HepG2 (cell line): ENCODE data around the gene MYO18B. TPM values are rescaled to one million over a fixed set of nuclear protein-coding genes. Genes with fewer than 3 reads are reported as not detected.

Experiments used
- ATAC-seq: fragments of 200-7000 bp; cut with Tn5 transposase; 3 replicates; pipeline ENCODE4 v1.9.1; 2020; ENCODE audit warnings: mild to moderate bottlenecking, moderate library complexity
- BruUV-seq: library from RNA; stranded (reverse); fragments of 400-500 nt; replicated peaks from 2 replicates; lab custom pipeline; 2021; lab: Mats Ljungman, UMichigan
- CTCF ChIA-PET: fragments of 300-600 bp; formaldehyde crosslinking; extraction: SDS; loops from one replicate; lab custom pipeline; 2021; ENCODE audit warnings: low total read pairs, inconsistent platforms, low intra/inter-chr PET ratio; lab: Yijun Ruan, JAX
- POLR2A ChIA-PET: fragments of 350-600 bp; sonication (Branson Sonifier 250); formaldehyde crosslinking; loops from one replicate; lab custom pipeline; 2020; ENCODE audit warnings: antibody characterized with exemption, inconsistent platforms; lab: Yijun Ruan, JAX
- DNase-seq: peaks from one replicate; pipeline ENCODE4 v3.0.0-alpha.2; 2015; ENCODE audit warnings: low spot score
- FAIRE-seq: peaks from 3 replicates; lab custom pipeline; 2011; peaks lifted over from hg19 to GRCh38; lab: Jason Lieb, UNC
- H2AFZ ChIP-seq: one replicate; pipeline ENCODE4 v1.6.1; 2011; ENCODE audit warnings: low read length, inconsistent platforms
- H3K27ac ChIP-seq: fragments of 300-600 bp; 3 replicates; pipeline ENCODE4 v1.8.0; 2011; ENCODE audit warnings: mixed run types, mild to moderate bottlenecking, mixed read lengths, low read length, inconsistent platforms; ENCODE audit not compliant: insufficient read depth; ENCODE audit errors: extremely low read length
- H3K27me3 ChIP-seq, 2 experiments: fragments of 200-600 bp in 1 of 2; 2 replicates in 1 of 2; 3 replicates in 1 of 2; pipeline versions ENCODE4 v1.6.0 to v1.8.0; 2011; ENCODE audit warnings: low read length in 2 of 2, mild to moderate bottlenecking in 2 of 2, moderate library complexity in 2 of 2, inconsistent platforms in 1 of 2; ENCODE audit not compliant: insufficient read depth in 2 of 2, control insufficient read depth in 1 of 2
- H3K36me3 ChIP-seq, 2 experiments: fragments of 200-600 bp in 1 of 2; replicated peaks in 1 of 2; 2 replicates in 1 of 2; 3 replicates in 1 of 2; pipeline versions ENCODE4 v1.5.1 to v1.8.0; 2011; ENCODE audit warnings: low read length in 2 of 2, inconsistent platforms in 1 of 2; ENCODE audit not compliant: insufficient read depth in 2 of 2, control insufficient read depth in 1 of 2
- H3K4me1 ChIP-seq: 2 replicates; pipeline ENCODE4 v1.5.1; 2012; ENCODE audit warnings: low read length, inconsistent platforms; ENCODE audit not compliant: insufficient read depth
- H3K4me2 ChIP-seq: 2 replicates; pipeline ENCODE4 v1.6.0; 2011; ENCODE audit warnings: low read depth, low read length, inconsistent platforms
- H3K4me3 ChIP-seq, 3 experiments: fragments of 200-600 bp in 1 of 3; sonication (generic), shearing (Covaris generic) in 1 of 3; replicated peaks in 1 of 3; 2 replicates each; pipeline ENCODE4 v1.5.1; 2011 to 2016; ENCODE audit warnings: low read length in 3 of 3, inconsistent platforms in 2 of 3, low read depth in 2 of 3, mild to moderate bottlenecking in 2 of 3, control low read depth in 1 of 3, mixed read lengths in 1 of 3; ENCODE audit not compliant: insufficient read depth in 1 of 3
- H3K79me2 ChIP-seq: one replicate; pipeline ENCODE4 v1.6.1; 2011; ENCODE audit warnings: low read length, inconsistent platforms; ENCODE audit not compliant: insufficient read depth
- H3K9ac ChIP-seq: 2 replicates; pipeline ENCODE4 v1.6.0; 2011; ENCODE audit warnings: mild to moderate bottlenecking, low read depth, low read length, inconsistent platforms; ENCODE audit not compliant: insufficient read depth
- H3K9me3 ChIP-seq: 2 replicates; pipeline ENCODE4 v1.5.1; 2012; ENCODE audit warnings: mild to moderate bottlenecking, low read length
- H4K20me1 ChIP-seq: 2 replicates; pipeline ENCODE4 v1.6.0; 2011; ENCODE audit warnings: inconsistent platforms, mild to moderate bottlenecking, low read length, moderate library complexity; ENCODE audit not compliant: insufficient read depth
- FOXA3 ChIP-seq: IDR thresholded peaks from 2 replicates; pipeline ENCODE4 v1.6.1; 2016; ENCODE audit warnings: missing genetic modification reagents, missing compliant biosample characterization
- JUN ChIP-seq: sonication (generic); formaldehyde crosslinking; IDR thresholded peaks from 2 replicates; pipeline ENCODE4 v1.4.0; 2020; ENCODE audit warnings: mild to moderate bottlenecking, missing genetic modification reagents
- MTERF4 ChIP-seq: sonication (generic); formaldehyde crosslinking; IDR thresholded peaks from 2 replicates; pipeline ENCODE4 v1.8.0; 2023; ENCODE audit warnings: mild to moderate bottlenecking, missing genetic modification reagents
- SALL1 ChIP-seq: sonication (generic); formaldehyde crosslinking; IDR thresholded peaks from 2 replicates; pipeline ENCODE4 v1.8.0; 2022; ENCODE audit warnings: mild to moderate bottlenecking, missing genetic modification reagents
- SATB2 ChIP-seq: sonication (generic); formaldehyde crosslinking; IDR thresholded peaks from 2 replicates; pipeline ENCODE4 v1.5.0; 2020; ENCODE audit warnings: missing genetic modification reagents
- SIX4 ChIP-seq: sonication (generic); formaldehyde crosslinking; IDR thresholded peaks from 2 replicates; pipeline ENCODE4 v1.4.0; 2020; ENCODE audit warnings: missing genetic modification reagents
- TFE3 ChIP-seq: IDR thresholded peaks from 2 replicates; pipeline ENCODE4 v1.6.1; 2016
- TRIM24 ChIP-seq: sonication (generic); formaldehyde crosslinking; IDR thresholded peaks from 2 replicates; pipeline ENCODE4 v1.8.0; 2022; ENCODE audit warnings: mild to moderate bottlenecking, missing genetic modification reagents
- WIZ ChIP-seq: sonication (generic); formaldehyde crosslinking; IDR thresholded peaks from 2 replicates; pipeline ENCODE4 v1.5.1; 2020; ENCODE audit warnings: mild to moderate bottlenecking, missing genetic modification reagents
- WGBS: methylation state at CpG from one replicate; pipeline ENCODE4 v1.1.6; 2017; ENCODE audit warnings: low lambda C conversion rate; 5-methylcytosine and 5-hydroxymethylcytosine counted together
- in situ Hi-C: cut with HindIII; loops from 2 replicates; pipeline ENCODE4 v1.10.0; 2017; ENCODE audit warnings: low pct_unique_long_range_greater_than_20kb; ENCODE audit not compliant: extremely low pct_ligation_motif_present
- intact Hi-C: fragments of 100-400 bp; cut with micrococcal nuclease; formaldehyde crosslinking; loops from one replicate; pipeline ENCODE4 v1.10.0; 2022; ENCODE audit not compliant: unreplicated experiment
- polyA plus RNA-seq, 8 experiments: library from polyadenylated mRNA; depleted of rRNA in 3 of 8; stranded (reverse) in 7 of 8; unstranded in 1 of 8; fragments of >200 nt; fragmentation: Illumina TruSeq in 4 of 8; extraction: Trizol in 4 of 8; gene quantifications; 2 replicates each; pipeline versions ENCODE4 v1.2.1 to v1.2.3, GENCODE V29; 2011 to 2016; ENCODE audit warnings: low read depth in 4 of 8, missing spikeins in 1 of 8, mixed read lengths in 1 of 8; ENCODE audit not compliant: insufficient read depth in 1 of 8
- total RNA-seq, 5 experiments: library from RNA; depleted of rRNA; stranded (reverse); fragments of >200 nt; fragmentation: Illumina TruSeq; extraction: Trizol; gene quantifications; 2 replicates each; pipeline ENCODE4 v1.2.3, GENCODE V29; 2016; ENCODE audit warnings: low read depth in 1 of 5

The MYO18B gene
- total and polyA plus RNA-seq, 2 of the 13 experiments (the other 11 are each of a cell fraction or from before 2014, with no cell fraction given) = 0.01 TPM; not detected in 1

DNA sequence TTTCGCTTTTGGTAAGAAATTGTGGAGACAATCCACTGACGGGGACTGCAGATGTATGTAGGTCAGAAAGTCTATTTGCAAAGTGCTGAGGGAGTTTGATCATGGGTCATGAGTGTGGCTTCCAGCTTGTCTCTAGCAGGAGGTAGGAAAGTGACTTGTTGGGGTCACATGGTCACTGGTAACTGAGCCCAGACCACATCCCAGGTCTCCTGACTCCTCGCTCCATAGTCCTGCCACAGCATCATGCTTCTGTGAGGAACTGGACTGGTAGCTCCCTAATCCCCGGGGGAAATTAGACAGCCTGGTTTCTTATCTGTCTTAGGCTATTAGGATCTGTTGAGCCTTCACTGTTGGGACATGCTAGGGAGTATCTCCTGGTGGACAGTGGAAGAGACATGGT is 142.1 kb downstream of the MYO18B start:
- H3K36me3 ChIP-seq = no peaks in the 10 kb centered on the region
- 3% methylated on average over 4 of the region's 4 CpGs for WGBS
- H2AFZ ChIP-seq = no peak overlapping the region
- intact Hi-C loops = loop anchor here (10.0 kb wide), 1 partner anchor 251 kb away; no protein-coding TSS in a partner anchor
- in situ Hi-C loops = no loop called here
- peaks cover under 1% of the 10 kb centered on the region; the same call in 1 of the 2 replicates for H3K4me1 ChIP-seq
- CTCF ChIA-PET = no interaction called here
- FAIRE-seq (no peak), DNase-seq (no peak), ATAC-seq (no peak)
- H3K4me2 ChIP-seq = no peak overlapping the region
- H3K4me3 ChIP-seq = no peak overlapping the region
- BruUV-seq = no TSS peak
- H3K27ac ChIP-seq = no peak overlapping the region
- H3K9ac ChIP-seq = no peak overlapping the region
- no peaks in the 10 kb centered on the region for H4K20me1 ChIP-seq
- no peaks in the 10 kb centered on the region for H3K79me2 ChIP-seq
- POLR2A ChIA-PET = no interaction called here
- no peaks in the 10 kb centered on the region for H3K9me3 ChIP-seq
- TF ChIP-seq MTERF4 (CRISPR knock-in tag) (no peak), TFE3 (no peak), SALL1 (CRISPR knock-in tag) (no peak), SATB2 (no peak), JUN (CRISPR knock-in tag) (no peak), FOXA3 (CRISPR knock-in tag) (no peak), SIX4 (CRISPR knock-in tag) (no peak), TRIM24 (CRISPR knock-in tag) (no peak), WIZ (CRISPR knock-in tag) (no peak)
- peaks cover 0 to 6% of the 10 kb centered on the region in 2 experiments; a peak in 1 of 5 replicates for H3K27me3 ChIP-seq
